Esophagus squamous epithelium (tissue), 5 donors: Measurements from ENCODE around the gene CDRT4. TPM values are rescaled to one million over a fixed set of nuclear protein-coding genes. Genes with fewer than 3 reads are reported as not detected.

ENCODE experiments used
- DNase-seq: peaks from one replicate; lab custom pipeline; 2025; lab: John Stamatoyannopoulos, UW
- H3K27ac ChIP-seq, 4 donors: fragments of 200-600 bp; sonication (generic); one replicate each; pipeline ENCODE4 v1.5.1; 2016 to 2019; ENCODE audit warnings: mild to moderate bottlenecking in 1 of 4
- H3K27me3 ChIP-seq, 4 donors: fragments of 200-600 bp; sonication (generic); 1 replicate in 3 of 4; 2 replicates in 1 of 4; pipeline versions ENCODE4 v1.5.1 to v1.6.0; 2017 to 2021; ENCODE audit warnings: antibody characterized with exemption in 1 of 4
- H3K36me3 ChIP-seq, 3 donors: fragments of 200-600 bp; sonication (generic); one replicate each; pipeline ENCODE4 v1.5.1; 2016 to 2019
- H3K4me1 ChIP-seq, 3 donors: fragments of 200-600 bp; sonication (generic); one replicate each; pipeline ENCODE4 v1.5.1; 2017 to 2019
- H3K4me3 ChIP-seq, 4 donors: fragments of 200-600 bp; sonication (generic); 1 replicate in 3 of 4; 2 replicates in 1 of 4; pipeline ENCODE4 v1.5.1; 2016 to 2019; ENCODE audit warnings: mild to moderate bottlenecking in 2 of 4, moderate library complexity in 1 of 4
- H3K9me3 ChIP-seq, 3 donors: fragments of 200-600 bp; sonication (generic); one replicate each; pipeline ENCODE4 v1.5.1; 2016 to 2019
- CTCF ChIP-seq, 6 experiments: fragments of 450-650 bp in 4 of 6; fragments of 200-600 bp in 2 of 6; sonication (generic) in 2 of 6; IDR thresholded peaks; one replicate each; pipeline ENCODE4 v1.5.1; 2016 to 2019; ENCODE audit warnings: antibody characterized with exemption in 6 of 6, mild to moderate bottlenecking in 4 of 6, moderate library complexity in 4 of 6
- POLR2A ChIP-seq, 4 donors: fragments of 450-650 bp; IDR thresholded peaks; one replicate each; pipeline ENCODE4 v1.6.1; 2017; ENCODE audit warnings: antibody characterized with exemption in 4 of 4, mild to moderate bottlenecking in 4 of 4, moderate library complexity in 3 of 4
- WGBS, 2 donors: methylation state at CpG; one replicate each; pipeline ENCODE4 v1.1.5; 2018; 5-methylcytosine and 5-hydroxymethylcytosine counted together
- intact Hi-C: fragments of 100-400 bp; cut with DNase I; formaldehyde crosslinking; loops from one replicate; pipeline ENCODE4 v1.15.0; 2022
- total RNA-seq, 4 donors: library from RNA; depleted of rRNA; stranded (reverse); fragments of >200 nt; gene quantifications; one replicate each; pipeline ENCODE4 v1.1.0, GENCODE V29; 2016
- donor health status: DM: yes; HTN: yes; CAD: no.

Gene CDRT4
- total RNA-seq, 4 donors from 2014 or later, result 3.2 to 7.6 (median 3.8) TPM

GRCh38 chr17:15405058-15405415, 62.4 kb downstream of the CDRT4 start:
- Histone ChIP-seq H3K27ac (peak overlapping the region in 2 of 4 donors; percentile 12 to 59), H3K9me3 (no peaks in the 10 kb centered on the region), H3K36me3 (no peaks in the 10 kb centered on the region), H3K27me3 (no peaks in the 10 kb centered on the region), H3K4me1 (peaks cover 0 to 26% (median 14%) of the 10 kb centered on the region in 3 donors), H3K4me3 (no peak overlapping the region)
- WGBS, 2 donors, result 88 to 100% methylated on average over 5 to 6 of the region's 6 CpGs
- no peak for DNase-seq
- intact Hi-C loops, result no loop called here
- TF ChIP-seq POLR2A (IDR thresholded peaks at IDR 0.05), result no peak
- TF ChIP-seq CTCF (IDR thresholded peaks at IDR 0.05), result no peak

GRCh38 chr17:15404106-15405057, 63.0 kb downstream of the CDRT4 start:
- Histone ChIP-seq H3K27me3 (no peaks in the 10 kb centered on the region), H3K4me3 (no peak overlapping the region), H3K9me3 (no peaks in the 10 kb centered on the region), H3K36me3 (no peaks in the 10 kb centered on the region), H3K4me1 (peaks cover 0 to 24% (median 11%) of the 10 kb centered on the region in 3 donors), H3K27ac (peak overlapping the region in 3 of 4 donors; percentile 37 to 59 (median 41))
- WGBS, 2 donors, result 65 to 67% methylated on average over 19 to 20 of the region's 20 CpGs
- no peak for DNase-seq
- TF ChIP-seq CTCF (IDR thresholded peaks at IDR 0.05) (no peak), POLR2A (IDR thresholded peaks at IDR 0.05) (no peak)
- intact Hi-C loops, result no loop called here

- Histone ChIP-seq H3K27ac (peak overlapping the region in 3 of 4 donors; percentile 37 to 59 (median 41)), H3K4me3 (no peak overlapping the region), H3K9me3 (no peaks in the 10 kb centered on the region), H3K27me3 (peaks cover 0 to 1% (median 0%) of the 10 kb centered on the region in 4 donors), H3K36me3 (no peaks in the 10 kb centered on the region), H3K4me1 (peaks cover 0 to 26% (median 11%) of the 10 kb centered on the region in 3 donors)
- 49 to 93% methylated on average over 3 of the region's 3 CpGs for WGBS, 2 donors
- TF ChIP-seq POLR2A (IDR thresholded peaks at IDR 0.05), result no peak
- no peak for TF ChIP-seq CTCF (IDR thresholded peaks at IDR 0.05)
- DNase-seq, result no peak
- intact Hi-C loops, result no loop called here
Measured at GRCh38 chr17:15403276-15403939, 64.0 kb downstream of the CDRT4 start.

GRCh38 chr17:15399443-15399842, 68.0 kb downstream of the CDRT4 start:
- H3K27me3 ChIP-seq, result peaks cover 0 to 12% (median 0%) of the 10 kb centered on the region in 4 donors
- no peaks in the 10 kb centered on the region for H3K9me3 ChIP-seq
- no peak overlapping the region for H3K4me3 ChIP-seq
- TF ChIP-seq POLR2A (IDR thresholded peaks at IDR 0.05) (no peak), CTCF (IDR thresholded peaks at IDR 0.05) (no peak)
- 87 to 96% methylated on average over 5 to 6 of the region's 6 CpGs for WGBS, 2 donors
- DNase-seq, result no peak
- H3K4me1 ChIP-seq, result peaks cover 4 to 33% (median 16%) of the 10 kb centered on the region in 3 donors
- intact Hi-C loops, result no loop called here
- H3K36me3 ChIP-seq, result no peaks in the 10 kb centered on the region
- H3K27ac ChIP-seq, result peak overlapping the region in 3 of 4 donors; percentile 18 to 58 (median 42)
